Measurements from ENCODE around the gene MTARC1. TPM values are rescaled to one million over a fixed set of nuclear protein-coding genes. Genes with fewer than 3 reads are reported as not detected.

Gene MTARC1
- polyA plus RNA-seq, 1 donor (not counting 4 experiments of a cell fraction or from before 2014, with no cell fraction given): 2.1 TPM

GRCh38 chr1:220826729-220827128 is 40.0 kb downstream of the MTARC1 start:
- FAIRE-seq: no peak

GRCh38 chr1:220827445-220828178 is 40.9 kb downstream of the MTARC1 start:
- Histone ChIP-seq H3K36me3 (ENCODE audit: control insufficient read depth in 2 of 2, extremely low read depth in 1 of 2, insufficient read depth in 2 of 2, low read length in 2 of 2) (no peaks in the 10 kb centered on the region), H3K79me2 (ENCODE audit: control insufficient read depth, insufficient read depth, low read length) (no peaks in the 10 kb centered on the region), H3K4me2 (ENCODE audit: control insufficient read depth, extremely low read depth, insufficient read depth, low read depth, low read length) (no peak overlapping the region), H3K4me1 (ENCODE audit: control insufficient read depth, extremely low read depth, insufficient read depth, low read length) (no peaks in the 10 kb centered on the region), H3K9me1 (ENCODE audit: control insufficient read depth, extremely low read depth, insufficient read depth, low read length) (no peaks in the 10 kb centered on the region), H3K9ac (ENCODE audit: control insufficient read depth, extremely low read depth, insufficient read depth, low read length) (no peak overlapping the region), H3K27me3 (ENCODE audit: control insufficient read depth, extremely low read depth, insufficient read depth, low read length) (no peaks in the 10 kb centered on the region), H3K27ac (ENCODE audit: control insufficient read depth, insufficient read depth, low read length) (no peak overlapping the region), H3K4me3 (ENCODE audit: control insufficient read depth in 2 of 3, extremely low read depth in 1 of 3, insufficient read depth in 2 of 3, low read depth in 1 of 3, low read length in 3 of 3) (no peak overlapping the region), H2AFZ (ENCODE audit: control insufficient read depth, low read length) (no peak overlapping the region), H3K9me3 (ENCODE audit: control insufficient read depth, low read depth, low read length) (no peaks in the 10 kb centered on the region), H4K20me1 (ENCODE audit: control insufficient read depth, extremely low read depth, insufficient read depth, low read length) (no peaks in the 10 kb centered on the region)
- dilution Hi-C loops (cut with MboI; ENCODE audit: extremely low pct_ligation_motif_present, low sequenced_read_pairs): no loop called here
- DNase-seq (ENCODE audit: low read depth, low spot score) (no peak), FAIRE-seq (no peak)
- no peak for TF ChIP-seq EZH2 (IDR thresholded peaks at IDR 0.05; ENCODE audit: low read length)
- no peak for TF ChIP-seq CTCF (optimal IDR thresholded peaks at IDR 0.05 in 1 of 3, IDR thresholded peaks at IDR 0.05 in 1 of 3, conservative IDR thresholded peaks at IDR 0.05 in 1 of 3; ENCODE audit: extremely low read depth in 1 of 3, insufficient read depth in 2 of 3, low read length in 3 of 3)

More at GRCh38 chr1:220826729-220827128, 40.0 kb downstream of the MTARC1 start:
- TF ChIP-seq EZH2 (IDR thresholded peaks at IDR 0.05; ENCODE audit: low read length) (no peak), CTCF (optimal IDR thresholded peaks at IDR 0.05 in 1 of 3, IDR thresholded peaks at IDR 0.05 in 1 of 3, conservative IDR thresholded peaks at IDR 0.05 in 1 of 3; ENCODE audit: extremely low read depth in 1 of 3, insufficient read depth in 2 of 3, low read length in 3 of 3) (no peak)
- no peak for DNase-seq (ENCODE audit: low read depth, low spot score)
- H3K4me3 ChIP-seq (ENCODE audit: control insufficient read depth in 2 of 3, extremely low read depth in 1 of 3, insufficient read depth in 2 of 3, low read depth in 1 of 3, low read length in 3 of 3): no peak overlapping the region
- no peaks in the 10 kb centered on the region for H4K20me1 ChIP-seq (ENCODE audit: control insufficient read depth, extremely low read depth, insufficient read depth, low read length)
- H3K9me1 ChIP-seq (ENCODE audit: control insufficient read depth, extremely low read depth, insufficient read depth, low read length): no peaks in the 10 kb centered on the region
- H3K27ac ChIP-seq (ENCODE audit: control insufficient read depth, insufficient read depth, low read length): no peak overlapping the region
- H3K9me3 ChIP-seq (ENCODE audit: control insufficient read depth, low read depth, low read length): no peaks in the 10 kb centered on the region
- no peaks in the 10 kb centered on the region for H3K79me2 ChIP-seq (ENCODE audit: control insufficient read depth, insufficient read depth, low read length)
- no peaks in the 10 kb centered on the region for H3K4me1 ChIP-seq (ENCODE audit: control insufficient read depth, extremely low read depth, insufficient read depth, low read length)
- H3K36me3 ChIP-seq (ENCODE audit: control insufficient read depth in 2 of 2, extremely low read depth in 1 of 2, insufficient read depth in 2 of 2, low read length in 2 of 2): no peaks in the 10 kb centered on the region
- no peak overlapping the region for H2AFZ ChIP-seq (ENCODE audit: control insufficient read depth, low read length)
- dilution Hi-C loops (cut with MboI; ENCODE audit: extremely low pct_ligation_motif_present, low sequenced_read_pairs): no loop called here
- no peak overlapping the region for H3K9ac ChIP-seq (ENCODE audit: control insufficient read depth, extremely low read depth, insufficient read depth, low read length)
- H3K27me3 ChIP-seq (ENCODE audit: control insufficient read depth, extremely low read depth, insufficient read depth, low read length): no peaks in the 10 kb centered on the region
- H3K4me2 ChIP-seq (ENCODE audit: control insufficient read depth, extremely low read depth, insufficient read depth, low read depth, low read length): no peak overlapping the region

Measured in keratinocyte (primary cell).